Measurements from ENCODE around the gene TLCD3A.
A peak's percentile ranks its signal among the peaks of the same experiment; 100 is the strongest.
"Not testable (repeated sequence)": the region's sequence is repeated elsewhere in the genome, so short reads cannot be mapped to it uniquely, and the experiment has no call there.

The TLCD3A gene

GRCh38 chr17:708132-708531 is 24.3 kb upstream of the TLCD3A start:
- no peak for DNase-seq

DNA sequence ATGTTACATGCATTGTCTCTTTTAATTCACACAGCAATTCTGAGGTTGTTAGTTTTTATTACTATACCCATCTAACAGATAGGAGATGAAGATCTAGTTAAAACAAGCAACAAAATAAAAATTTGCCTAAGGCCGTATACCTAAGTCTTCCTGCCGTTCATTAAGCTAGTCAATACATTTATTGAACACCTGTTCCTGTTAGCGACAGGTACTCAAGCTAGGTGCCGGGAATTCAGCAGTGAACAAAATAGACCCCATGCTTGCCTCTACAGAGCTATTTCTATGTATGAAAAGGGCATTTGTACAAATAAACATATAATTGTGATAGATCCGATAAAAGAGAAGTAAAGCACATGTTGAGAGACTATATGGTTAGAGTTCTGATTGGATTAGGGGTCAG is 14.3 kb upstream of the TLCD3A start:
- DNase-seq = no peak

DNA sequence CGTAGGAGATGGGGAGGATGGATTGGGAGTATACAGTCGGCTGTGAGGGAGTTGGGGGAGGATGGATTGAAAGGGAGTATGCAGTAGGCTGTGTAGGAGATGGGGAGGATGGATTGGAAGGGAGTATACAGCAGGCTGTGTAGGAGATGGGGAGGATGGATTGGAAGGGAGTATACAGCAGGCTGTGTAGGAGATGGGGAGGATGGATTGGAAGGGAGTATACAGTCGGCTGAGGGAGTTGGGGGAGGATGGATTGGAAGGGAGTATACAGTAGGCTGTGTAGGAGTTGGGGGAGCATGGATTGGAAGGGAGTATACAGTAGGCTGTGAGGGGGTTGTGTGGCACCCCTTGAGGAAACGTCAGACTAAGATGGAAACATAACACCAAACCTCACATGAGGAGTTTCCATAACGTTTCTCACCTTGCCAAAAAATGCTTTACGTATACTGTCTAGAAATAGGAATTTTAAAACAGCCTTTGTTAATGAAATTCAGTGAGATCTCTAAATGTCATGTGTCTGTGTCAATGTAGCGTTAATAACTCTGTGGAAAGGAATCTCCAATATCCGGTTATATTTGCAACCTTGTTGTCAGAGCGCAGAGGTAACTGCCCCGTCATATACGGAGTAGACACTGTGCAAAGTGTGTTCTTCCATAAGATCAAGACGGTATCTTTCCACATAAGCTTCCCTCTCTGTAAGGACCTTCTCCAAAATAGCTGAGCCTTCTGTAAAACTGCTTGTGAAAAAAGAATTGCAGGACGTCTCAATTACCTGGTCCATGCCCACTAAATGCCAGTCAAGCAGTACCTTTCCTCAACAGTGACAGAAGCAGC is 11.5 kb upstream of the TLCD3A start:
- DNase-seq = no peak

- no peak for DNase-seq
Observed at GRCh38 chr17:721540-721937, 10.9 kb upstream of the TLCD3A start.

DNA sequence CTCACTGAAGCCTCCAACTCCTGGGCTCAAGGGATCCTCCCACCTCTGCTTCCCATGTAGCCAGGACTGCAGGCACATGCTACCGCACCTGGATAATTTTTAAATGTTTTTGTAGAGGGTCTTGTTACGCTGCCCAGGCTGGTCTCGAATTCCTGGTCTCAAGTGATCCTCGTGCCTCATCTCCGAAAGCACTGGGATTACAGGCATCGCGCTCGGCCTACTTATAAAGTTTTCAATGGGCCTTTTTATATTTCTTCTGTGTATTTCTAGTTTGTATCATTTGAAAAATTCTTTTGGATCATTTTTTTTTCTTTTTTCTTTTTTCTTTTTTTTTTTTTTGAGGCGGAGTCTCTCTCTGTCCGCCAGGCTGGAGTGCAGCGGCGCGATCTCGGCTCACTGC is 7.3 kb upstream of the TLCD3A start:
- DNase-seq = no peak

DNA sequence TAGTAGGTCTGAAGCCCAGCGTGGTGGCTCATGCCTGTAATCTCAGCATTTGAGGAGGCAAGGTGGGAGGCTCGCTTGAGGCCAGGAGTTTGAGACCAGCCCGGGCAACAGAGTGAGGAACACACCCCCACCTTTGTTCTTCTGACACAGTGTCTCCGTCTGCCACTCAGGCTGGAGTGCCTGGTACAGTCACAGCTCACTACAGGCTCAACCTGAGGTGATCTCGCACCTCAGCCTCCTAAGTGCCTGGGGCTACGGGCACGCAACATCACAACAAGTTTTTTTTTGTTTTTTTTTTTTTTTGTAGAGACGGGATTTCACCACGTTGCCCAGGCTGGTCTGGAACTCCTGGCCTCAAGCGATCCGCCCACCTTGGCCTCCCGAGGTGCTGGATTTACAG is 6.7 kb upstream of the TLCD3A start:
- DNase-seq = no peak

DNA sequence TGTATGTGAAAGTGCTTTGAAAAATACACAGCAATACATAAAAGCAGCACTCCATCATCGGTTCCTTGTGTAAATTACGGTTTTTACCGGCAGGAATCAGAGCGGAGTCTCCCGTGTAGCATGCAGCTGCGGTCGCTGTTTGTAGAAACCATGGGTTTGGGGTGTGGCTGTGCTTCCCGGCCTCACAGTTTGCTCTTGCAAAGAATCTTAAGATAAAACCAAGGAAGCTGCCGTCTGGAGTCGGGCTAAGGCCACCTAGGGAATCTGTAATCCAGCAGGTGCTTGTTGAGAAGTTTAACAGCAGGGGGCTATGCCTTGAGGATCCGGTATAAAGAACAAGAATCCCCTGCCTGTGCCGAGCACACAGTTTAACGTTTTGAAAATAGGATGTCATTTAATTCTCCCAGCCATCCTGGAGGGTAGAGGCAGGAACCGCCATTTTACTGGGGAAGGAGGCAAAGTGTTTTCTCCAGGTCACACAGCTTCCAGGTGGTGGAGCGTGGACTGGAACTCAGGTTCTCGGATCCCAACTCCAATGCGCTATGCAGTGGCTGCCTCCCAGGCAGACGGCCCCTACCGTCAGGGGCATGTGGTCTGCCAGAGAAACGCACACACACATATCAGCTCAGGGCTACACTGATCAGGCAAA is 6.0 kb upstream of the TLCD3A start:
- no peak for DNase-seq

DNA sequence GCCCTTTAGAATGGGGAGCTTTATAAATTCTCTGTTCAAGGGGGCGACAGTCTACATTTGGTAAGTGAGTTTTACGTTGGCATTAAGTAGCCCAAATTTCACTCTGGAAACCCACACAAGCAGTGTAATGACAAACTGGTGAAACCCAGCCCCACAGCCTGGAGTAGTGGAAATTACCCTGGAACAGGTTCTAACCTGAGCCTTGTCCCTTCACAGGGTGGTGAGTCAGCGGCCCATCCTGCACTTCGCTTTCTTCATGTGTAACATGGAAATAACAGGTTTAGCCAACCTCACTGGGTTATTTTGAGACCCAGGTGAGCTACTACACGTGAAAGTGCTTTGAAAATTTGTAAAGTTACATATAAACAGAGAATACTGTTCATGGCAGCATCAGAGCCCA is 3.5 kb upstream of the TLCD3A start:
- no peak for DNase-seq

DNA sequence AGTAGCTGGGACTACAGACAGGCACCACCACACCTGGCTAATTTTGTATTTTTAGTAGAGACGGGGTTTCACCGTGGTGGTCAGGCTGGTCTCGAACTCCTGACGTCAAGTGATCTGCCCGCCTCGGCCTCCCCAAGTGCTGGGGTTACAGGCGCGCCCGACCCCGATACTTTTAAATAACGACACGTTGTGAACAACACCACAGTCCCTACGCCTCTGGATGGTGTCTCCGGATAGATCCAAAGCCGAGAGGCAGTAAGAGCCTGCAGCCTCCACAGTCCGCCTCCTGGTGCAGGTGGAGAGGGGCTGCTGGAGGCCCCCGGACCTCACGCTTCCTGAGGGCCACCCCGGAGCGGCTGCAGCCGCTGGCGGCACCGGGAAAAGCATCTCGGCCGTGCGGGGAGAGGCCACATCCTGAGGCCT is 741 bp upstream of the TLCD3A start:
- no peak for DNase-seq

DNA sequence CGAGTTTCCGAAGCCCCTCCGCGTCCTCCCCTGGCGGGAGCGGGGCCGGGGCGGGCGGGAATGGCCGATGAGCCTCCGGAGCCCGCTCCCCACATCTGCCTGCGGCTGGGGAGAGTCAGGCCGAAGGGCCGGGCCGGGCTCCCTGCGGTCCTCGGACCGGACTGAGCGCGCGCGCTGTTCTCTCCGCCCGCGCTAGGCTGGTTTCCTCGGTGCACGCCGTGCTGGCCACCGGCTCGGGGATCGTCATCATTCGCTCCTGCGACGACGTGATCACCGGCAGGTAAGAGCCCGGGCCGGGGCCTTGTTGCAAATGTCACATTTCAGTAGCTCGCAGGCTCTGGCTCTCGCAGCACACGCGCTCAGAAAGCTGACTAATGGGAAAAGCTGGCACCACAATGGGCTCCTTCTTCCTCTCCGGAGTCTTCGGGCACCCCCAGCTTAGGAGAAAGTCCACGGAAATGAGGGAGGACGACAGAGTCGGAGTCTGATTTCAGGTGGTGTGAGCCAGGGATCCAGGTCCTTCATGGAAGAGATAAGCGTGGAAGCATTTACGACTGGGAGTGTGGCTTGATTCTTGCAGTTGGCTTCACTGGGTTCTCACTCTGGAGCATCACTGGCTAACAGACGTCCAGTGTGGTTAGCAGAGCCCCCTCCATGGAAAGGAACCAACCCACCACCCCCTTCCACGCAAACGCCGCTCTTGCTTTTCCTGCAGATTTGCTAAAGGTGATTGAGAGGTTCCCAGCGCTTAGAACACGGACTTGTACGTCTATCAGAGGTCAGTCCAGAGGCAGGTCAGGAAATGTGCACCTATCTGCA is 715 bp downstream of the TLCD3A start:
- DNase-seq = peak in 1 of 2 donors; percentile 8

DNA sequence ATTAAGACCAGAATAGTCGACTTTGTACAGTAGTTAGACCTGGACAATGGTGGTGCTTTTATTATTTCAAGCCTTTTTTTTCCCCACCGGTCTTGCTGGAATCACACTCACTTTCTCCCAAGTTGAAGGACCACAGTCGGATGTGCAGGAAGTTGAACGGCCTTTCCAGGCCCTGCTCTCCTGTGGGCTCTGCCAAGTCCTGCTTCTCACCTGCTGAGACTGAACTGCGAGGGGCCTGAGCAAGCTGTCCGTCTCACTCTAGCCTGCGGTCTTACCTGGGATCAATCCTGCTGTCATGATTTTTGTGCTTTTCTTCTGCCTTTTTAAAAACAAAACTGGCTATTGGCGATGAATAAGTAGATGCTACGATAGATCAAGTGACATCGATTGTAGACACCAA is 1.3 kb downstream of the TLCD3A start:
- DNase-seq = no peak

- DNase-seq = no peak
Observed at GRCh38 chr17:737561-738113, 5.2 kb downstream of the TLCD3A start.

DNA sequence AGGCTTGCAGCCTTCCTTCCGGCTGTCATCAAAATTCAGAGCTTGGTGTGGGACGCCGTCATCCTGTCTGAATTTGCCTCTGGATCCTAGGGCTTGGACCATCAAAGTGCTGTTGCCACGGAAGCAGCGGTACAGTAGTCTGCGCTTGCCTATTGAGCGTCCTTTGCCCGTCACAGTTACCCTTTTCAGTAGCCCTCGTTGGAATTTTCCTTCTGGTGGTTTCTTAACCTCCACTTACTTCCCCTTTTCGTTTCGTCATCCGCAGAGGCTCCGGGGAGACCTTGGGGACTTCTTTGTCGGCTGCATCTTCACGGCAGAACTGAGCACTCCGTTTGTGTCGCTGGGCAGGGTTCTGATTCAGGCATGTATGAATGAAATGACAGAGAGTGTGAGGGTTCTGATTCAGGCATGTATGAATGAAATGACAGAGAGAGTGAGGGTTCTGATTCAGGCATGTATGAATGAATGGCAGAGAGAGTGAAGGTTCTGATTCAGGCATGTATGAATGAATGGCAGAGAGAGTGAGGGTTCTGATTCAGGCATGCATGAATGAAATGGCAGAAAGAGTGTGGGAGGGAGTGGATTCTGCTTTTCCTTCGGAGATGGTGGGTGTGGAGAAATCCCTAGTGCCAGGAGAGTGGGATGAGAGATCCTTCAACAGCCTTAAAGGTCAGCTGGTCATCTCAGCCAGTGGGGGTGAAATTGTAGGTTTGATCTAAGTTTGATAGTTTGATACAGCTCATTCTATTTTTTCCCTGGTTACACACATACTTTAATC is 8.0 kb downstream of the TLCD3A start:
- peak; percentile 88 to 90 for DNase-seq

DNA sequence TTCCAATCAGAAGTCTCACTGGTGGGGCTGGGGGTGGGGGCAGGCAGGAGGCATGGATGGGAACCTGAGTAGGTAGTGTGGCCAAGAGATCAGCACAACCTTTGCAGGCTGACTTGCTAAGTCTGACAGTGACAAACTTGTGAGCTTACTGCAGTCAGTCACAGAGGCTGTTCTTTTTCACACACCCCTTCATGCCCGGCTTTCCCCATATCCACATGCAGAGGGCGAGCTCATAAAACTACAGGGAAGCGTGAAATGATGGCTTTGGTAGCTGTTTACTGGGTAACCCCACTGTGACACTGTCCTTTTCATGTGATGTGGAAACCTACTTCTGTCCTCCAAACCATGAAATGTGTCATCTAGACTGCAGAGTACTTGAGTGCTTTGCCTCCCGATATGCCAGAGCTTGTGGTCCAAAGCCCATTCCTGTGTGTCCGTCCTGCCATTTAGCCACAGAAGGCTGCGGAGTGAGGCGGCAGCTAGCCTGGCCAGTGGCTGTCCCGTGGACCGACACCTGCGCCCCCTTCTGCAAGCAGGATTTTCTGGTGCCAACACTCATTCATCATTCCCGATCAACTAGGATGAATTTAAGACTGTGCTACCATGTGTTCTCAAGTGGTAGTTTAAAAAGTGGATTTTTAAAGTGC is 9.9 kb downstream of the TLCD3A start:
- no peak for DNase-seq

DNA sequence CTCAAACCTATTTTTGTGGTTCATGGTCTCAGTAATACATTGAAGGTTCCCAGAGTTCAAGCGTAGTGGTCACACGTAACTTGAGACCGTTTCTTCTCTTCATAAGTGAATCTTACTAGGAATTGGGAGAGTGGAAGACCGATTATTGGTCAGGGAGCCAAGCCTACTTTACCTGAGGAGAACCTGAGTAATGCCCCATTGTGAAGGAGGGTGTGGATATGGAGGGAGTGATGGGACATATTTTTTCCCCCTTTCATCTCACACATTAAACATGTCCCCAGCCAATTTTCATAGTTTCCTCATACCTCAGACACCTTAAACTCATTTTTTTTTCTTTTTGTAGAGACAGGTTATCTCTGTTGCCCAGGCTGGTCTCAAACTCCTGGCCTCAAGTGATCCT is 10.7 kb downstream of the TLCD3A start:
- DNase-seq = no peak

DNA sequence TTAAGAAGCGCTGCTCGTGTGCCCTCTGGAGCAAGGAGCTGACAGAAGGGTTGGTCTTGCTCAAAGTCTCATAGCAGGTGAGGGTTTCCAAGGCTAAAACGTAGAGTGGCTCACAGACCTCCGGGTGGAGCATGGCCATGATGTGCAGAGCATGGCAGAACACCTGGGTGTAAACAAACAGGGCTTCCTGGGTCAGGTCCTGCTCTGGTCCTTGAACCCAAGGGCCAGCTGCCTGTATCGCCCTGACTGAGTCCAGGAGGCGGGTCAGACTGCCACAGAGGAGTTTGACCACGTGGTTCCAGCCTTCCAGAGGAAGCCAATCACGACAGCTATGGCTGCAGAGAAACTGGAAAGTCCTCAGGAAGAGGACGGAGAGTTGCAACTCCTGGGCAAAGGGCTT is 12.5 kb downstream of the TLCD3A start:
- no peak for DNase-seq

- DNase-seq = no peak
Observed at GRCh38 chr17:745406-745805, 13.0 kb downstream of the TLCD3A start.

DNA sequence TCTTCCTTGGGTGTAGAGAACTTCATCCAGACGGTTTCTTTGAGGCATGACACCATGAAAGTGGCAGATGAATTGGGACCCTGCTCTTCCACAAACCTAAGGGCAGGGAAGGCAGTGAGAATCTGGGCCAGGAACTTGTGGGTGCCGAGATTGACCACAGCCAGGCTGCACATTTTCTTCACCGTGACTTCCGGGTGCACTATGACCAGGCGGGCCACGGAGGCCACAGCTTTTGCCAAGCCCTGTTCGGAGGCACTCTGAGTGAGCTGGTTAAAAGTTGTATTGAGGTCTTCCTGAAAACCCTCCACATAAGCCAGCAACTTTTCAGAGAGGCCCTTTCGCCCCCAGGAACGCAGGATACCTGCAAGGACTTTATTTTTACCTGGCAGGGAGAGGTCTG is 13.8 kb downstream of the TLCD3A start:
- no peak for DNase-seq

DNA sequence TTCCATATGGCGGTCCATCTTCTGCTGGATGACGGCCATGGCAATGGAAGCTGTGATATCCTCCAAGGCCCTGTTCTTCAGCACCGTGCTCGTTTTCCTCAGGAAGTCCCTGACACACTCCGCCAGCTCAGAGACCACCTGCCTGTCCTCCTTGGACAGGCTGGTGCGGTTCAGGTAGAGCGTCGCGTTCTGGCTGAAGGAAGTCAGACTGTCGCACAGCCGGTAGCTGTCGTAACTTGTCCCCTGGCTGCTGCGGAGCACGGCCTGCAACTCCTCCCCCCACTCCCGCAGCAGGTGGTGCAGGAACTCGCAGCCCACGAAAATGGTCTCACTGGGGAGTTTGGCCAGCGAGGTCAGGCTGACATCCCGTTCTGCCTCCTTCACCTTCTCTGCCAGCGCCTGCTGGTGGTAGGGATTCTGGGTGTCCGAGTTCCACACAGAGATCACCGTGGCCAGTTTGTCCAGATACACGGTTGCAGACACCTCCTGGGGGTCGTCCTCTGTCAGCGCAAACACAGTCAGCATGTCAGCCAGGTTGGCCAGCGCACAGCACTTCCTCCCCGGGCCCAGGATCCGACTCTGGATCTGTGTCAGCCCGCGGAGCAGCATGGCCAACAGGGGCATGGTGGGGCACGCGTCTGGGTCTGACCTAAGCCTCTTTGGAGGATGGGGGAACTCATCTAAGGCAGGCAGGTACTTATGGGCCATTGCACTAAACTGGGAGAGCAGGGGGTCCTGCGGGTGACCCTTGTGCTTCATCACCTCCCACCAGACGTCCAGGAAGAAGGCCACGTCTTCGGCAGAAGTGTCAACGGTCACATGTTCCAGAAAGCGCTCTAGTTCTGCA is 14.6 kb downstream of the TLCD3A start:
- DNase-seq = no peak

- DNase-seq = not testable (repeated sequence)
Observed at GRCh38 chr17:748604-749003, 16.2 kb downstream of the TLCD3A start.

GRCh38 chr17:749359-749758 is 17.0 kb downstream of the TLCD3A start:
- not testable (repeated sequence) for DNase-seq
